ENCODE measurements around the gene NMU.

DNA sequence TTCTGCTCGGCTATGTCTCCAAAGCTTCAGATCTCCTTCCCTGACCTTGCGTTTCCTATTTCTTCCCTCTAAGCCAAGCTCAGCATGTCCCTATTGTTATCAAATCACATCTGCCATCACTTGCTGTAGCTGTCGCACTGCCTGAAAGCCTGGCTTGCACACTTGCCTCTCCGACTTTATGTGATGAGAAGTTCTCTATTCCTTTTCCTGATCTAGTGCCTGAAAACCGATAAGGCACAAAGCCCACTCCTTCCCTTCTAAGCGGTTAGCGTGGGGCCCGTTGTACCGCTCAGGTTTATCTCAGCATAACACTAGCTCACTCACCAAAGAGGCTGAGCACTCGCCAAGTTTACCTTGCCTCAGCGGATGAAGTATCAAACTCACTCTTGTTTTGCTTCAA lies 816 bp downstream of the NMU start:
- TF ChIP-seq, protein P1, sequence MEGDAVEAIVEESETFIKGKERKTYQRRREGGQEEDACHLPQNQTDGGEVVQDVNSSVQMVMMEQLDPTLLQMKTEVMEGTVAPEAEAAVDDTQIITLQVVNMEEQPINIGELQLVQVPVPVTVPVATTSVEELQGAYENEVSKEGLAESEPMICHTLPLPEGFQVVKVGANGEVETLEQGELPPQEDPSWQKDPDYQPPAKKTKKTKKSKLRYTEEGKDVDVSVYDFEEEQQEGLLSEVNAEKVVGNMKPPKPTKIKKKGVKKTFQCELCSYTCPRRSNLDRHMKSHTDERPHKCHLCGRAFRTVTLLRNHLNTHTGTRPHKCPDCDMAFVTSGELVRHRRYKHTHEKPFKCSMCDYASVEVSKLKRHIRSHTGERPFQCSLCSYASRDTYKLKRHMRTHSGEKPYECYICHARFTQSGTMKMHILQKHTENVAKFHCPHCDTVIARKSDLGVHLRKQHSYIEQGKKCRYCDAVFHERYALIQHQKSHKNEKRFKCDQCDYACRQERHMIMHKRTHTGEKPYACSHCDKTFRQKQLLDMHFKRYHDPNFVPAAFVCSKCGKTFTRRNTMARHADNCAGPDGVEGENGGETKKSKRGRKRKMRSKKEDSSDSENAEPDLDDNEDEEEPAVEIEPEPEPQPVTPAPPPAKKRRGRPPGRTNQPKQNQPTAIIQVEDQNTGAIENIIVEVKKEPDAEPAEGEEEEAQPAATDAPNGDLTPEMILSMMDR (IDR thresholded peaks at IDR 0.05) = no peak
- no peak for TF ChIP-seq POLR2A (IDR thresholded peaks at IDR 0.05)
